HepG2 (cell line): Measurements from ENCODE around the gene MRPL38. TPM values are rescaled to one million over a fixed set of nuclear protein-coding genes. Genes with fewer than 3 reads are reported as not detected.

Source experiments
- BRD4 ChIP-seq: sonication (generic); formaldehyde crosslinking; IDR thresholded peaks from 2 replicates; pipeline ENCODE4 v1.4.0; 2020; ENCODE audit warnings: missing genetic modification reagents
- CC2D1A ChIP-seq: sonication (generic); formaldehyde crosslinking; IDR thresholded peaks from 2 replicates; pipeline ENCODE4 v1.8.1; 2023; ENCODE audit warnings: mild to moderate bottlenecking, missing genetic modification reagents
- ETV6 ChIP-seq: sonication (generic); formaldehyde crosslinking; conservative IDR thresholded peaks from 2 replicates; pipeline ENCODE4 v1.4.0; 2020; ENCODE audit warnings: missing genetic modification reagents
- GFI1 ChIP-seq: sonication (generic); formaldehyde crosslinking; IDR thresholded peaks from 2 replicates; pipeline ENCODE4 v1.5.0; 2020; ENCODE audit warnings: missing genetic modification reagents, mild to moderate bottlenecking, borderline replicate concordance
- KDM5B ChIP-seq: sonication (generic); formaldehyde crosslinking; IDR thresholded peaks from 2 replicates; pipeline ENCODE4 v1.4.0; 2020; ENCODE audit warnings: missing genetic modification reagents, mild to moderate bottlenecking, borderline replicate concordance
- MTA3 ChIP-seq: sonication (generic); formaldehyde crosslinking; IDR thresholded peaks from 2 replicates; pipeline ENCODE4 v1.4.0; 2020; ENCODE audit warnings: missing genetic modification reagents
- RBM39 ChIP-seq: fragments of 200-400 bp; formaldehyde crosslinking; IDR thresholded peaks from one replicate; pipeline ENCODE4 v1.6.1; 2018; ENCODE audit warnings: antibody characterized with exemption, mild to moderate bottlenecking, low read depth, low read length; ENCODE audit not compliant: poor library complexity, severe bottlenecking
- RELA ChIP-seq: sonication (generic); formaldehyde crosslinking; IDR thresholded peaks from 2 replicates; pipeline ENCODE4 v1.4.0; 2020; ENCODE audit warnings: missing genetic modification reagents
- SMAD1 ChIP-seq: sonication (generic); formaldehyde crosslinking; IDR thresholded peaks from 2 replicates; pipeline ENCODE4 v1.4.0; 2020; ENCODE audit warnings: missing genetic modification reagents, low read depth, mild to moderate bottlenecking, borderline replicate concordance
- ZBTB21 ChIP-seq: sonication (generic); formaldehyde crosslinking; IDR thresholded peaks from 2 replicates; pipeline ENCODE4 v1.4.0; 2020; ENCODE audit warnings: missing genetic modification reagents
- ZNF549 ChIP-seq: sonication (generic); formaldehyde crosslinking; IDR thresholded peaks from 2 replicates; pipeline ENCODE4 v1.5.0; 2020; ENCODE audit warnings: missing genetic modification reagents
- ZNF557 ChIP-seq: sonication (generic); formaldehyde crosslinking; IDR thresholded peaks from 2 replicates; pipeline ENCODE4 v1.4.0; 2020; ENCODE audit warnings: missing genetic modification reagents
- ZNF598 ChIP-seq: sonication (generic); formaldehyde crosslinking; IDR thresholded peaks from 2 replicates; pipeline ENCODE4 v1.5.1; 2020; ENCODE audit warnings: mild to moderate bottlenecking, missing genetic modification reagents, borderline replicate concordance
- ZNF619 ChIP-seq: sonication (generic); formaldehyde crosslinking; IDR thresholded peaks from 2 replicates; pipeline ENCODE4 v1.4.0; 2020; ENCODE audit warnings: mild to moderate bottlenecking, missing genetic modification reagents
- ZNF850 ChIP-seq: sonication (generic); formaldehyde crosslinking; conservative IDR thresholded peaks from 2 replicates; pipeline ENCODE4 v1.9.0; 2021; ENCODE audit warnings: mild to moderate bottlenecking, missing genetic modification reagents
- ZSCAN31 ChIP-seq: sonication (generic); formaldehyde crosslinking; IDR thresholded peaks from 2 replicates; pipeline ENCODE4 v1.5.0; 2020; ENCODE audit warnings: low read depth, mild to moderate bottlenecking, missing genetic modification reagents
- polyA plus RNA-seq, 8 experiments: library from polyadenylated mRNA; depleted of rRNA in 3 of 8; stranded (reverse) in 7 of 8; unstranded in 1 of 8; fragments of >200 nt; fragmentation: Illumina TruSeq in 4 of 8; extraction: Trizol in 4 of 8; gene quantifications; 2 replicates each; pipeline versions ENCODE4 v1.2.1 to v1.2.3, GENCODE V29; 2011 to 2016; ENCODE audit warnings: low read depth in 4 of 8, missing spikeins in 1 of 8, mixed read lengths in 1 of 8; ENCODE audit not compliant: insufficient read depth in 1 of 8
- total RNA-seq, 5 experiments: library from RNA; depleted of rRNA; stranded (reverse); fragments of >200 nt; fragmentation: Illumina TruSeq; extraction: Trizol; gene quantifications; 2 replicates each; pipeline ENCODE4 v1.2.3, GENCODE V29; 2016; ENCODE audit warnings: low read depth in 1 of 5
- TF ChIP-seq, protein P1 (sequence below): sonication (generic); formaldehyde crosslinking; IDR thresholded peaks from 2 replicates; pipeline ENCODE4 v1.5.0; 2020; ENCODE audit warnings: mild to moderate bottlenecking, missing genetic modification reagents, borderline replicate concordance
- TF ChIP-seq, protein P2 (sequence below), 2 experiments: sonication (generic) in 1 of 2; formaldehyde crosslinking in 1 of 2; IDR thresholded peaks; 2 replicates each; pipeline versions ENCODE4 v1.4.0 to v1.6.1; 2016 to 2020; ENCODE audit warnings: borderline replicate concordance in 1 of 2, low read depth in 1 of 2, mild to moderate bottlenecking in 1 of 2, missing genetic modification reagents in 1 of 2
- TF ChIP-seq, protein P3 (sequence below): sonication (generic); formaldehyde crosslinking; IDR thresholded peaks from 2 replicates; pipeline ENCODE4 v1.5.0; 2020; ENCODE audit warnings: missing genetic modification reagents

MRPL38 gene
- total and polyA plus RNA-seq, 2 of the 13 experiments (the other 11 are each of a cell fraction or from before 2014, with no cell fraction given), result 83.7 to 125 TPM

DNA sequence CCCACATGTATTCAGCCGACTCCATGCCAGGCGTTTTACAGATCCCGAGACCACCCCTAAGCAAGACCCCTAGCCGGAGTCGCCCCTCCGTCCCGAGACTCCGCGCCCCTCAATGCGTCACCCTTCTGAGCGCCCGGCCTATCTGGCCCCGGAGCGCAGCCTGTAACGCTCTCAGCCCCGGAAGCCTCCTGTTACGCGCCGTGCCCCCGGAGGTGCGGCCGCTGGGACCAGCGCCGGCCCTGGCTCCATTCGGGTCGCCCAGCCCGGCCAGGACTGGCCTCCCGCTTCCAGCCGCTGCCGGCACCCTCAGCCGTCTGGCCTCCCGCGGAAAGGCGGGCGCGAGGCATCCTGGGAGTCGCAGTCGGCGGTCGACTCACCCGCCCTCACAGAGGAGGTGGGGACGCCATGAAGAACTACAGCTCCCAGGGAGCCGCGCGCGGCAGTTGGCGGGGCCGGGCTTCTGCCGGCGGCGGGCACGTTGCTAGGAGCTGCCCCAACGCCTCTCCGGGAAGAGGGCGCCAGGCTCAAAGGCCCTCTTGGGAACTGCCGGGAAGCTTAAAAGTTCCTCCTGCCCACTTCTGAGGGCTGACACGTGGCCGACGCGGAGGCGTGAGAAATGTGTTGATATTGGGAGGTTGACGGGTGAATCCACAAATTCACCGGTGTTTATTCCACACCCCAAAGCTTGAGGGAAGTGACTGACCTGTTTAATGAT is 36.2 kb upstream of the MRPL38 start, which contains the start of gene FBF1 (continued):
- TF ChIP-seq ETV6 (CRISPR knock-in tag) (peak; percentile 92), ZNF549 (CRISPR knock-in tag) (no peak; the same call in 1 of the 2 replicates), ZNF557 (CRISPR knock-in tag) (no peak), BRD4 (CRISPR knock-in tag) (peak; percentile 93), MTA3 (CRISPR knock-in tag) (no peak), ZNF850 (no peak), ZSCAN31 (CRISPR knock-in tag) (peak; percentile 86), CC2D1A (CRISPR knock-in tag) (peak; percentile 90; the same call in 1 of the 2 replicates), ZNF619 (peak; percentile 99), RBM39 (peak; percentile 95), RELA (peak; percentile 91; the same call in 1 of the 2 replicates), KDM5B (peak; percentile 98), ZNF598 (CRISPR knock-in tag) (peak; percentile 92; the same call in 1 of the 2 replicates), ZBTB21 (CRISPR knock-in tag) (no peak; the same call in 1 of the 2 replicates), GFI1 (CRISPR knock-in tag) (peak; percentile 59; the same call in 1 of the 2 replicates), SMAD1 (peak; percentile 85; the same call in 1 of the 2 replicates)
- TF ChIP-seq, protein P1, sequence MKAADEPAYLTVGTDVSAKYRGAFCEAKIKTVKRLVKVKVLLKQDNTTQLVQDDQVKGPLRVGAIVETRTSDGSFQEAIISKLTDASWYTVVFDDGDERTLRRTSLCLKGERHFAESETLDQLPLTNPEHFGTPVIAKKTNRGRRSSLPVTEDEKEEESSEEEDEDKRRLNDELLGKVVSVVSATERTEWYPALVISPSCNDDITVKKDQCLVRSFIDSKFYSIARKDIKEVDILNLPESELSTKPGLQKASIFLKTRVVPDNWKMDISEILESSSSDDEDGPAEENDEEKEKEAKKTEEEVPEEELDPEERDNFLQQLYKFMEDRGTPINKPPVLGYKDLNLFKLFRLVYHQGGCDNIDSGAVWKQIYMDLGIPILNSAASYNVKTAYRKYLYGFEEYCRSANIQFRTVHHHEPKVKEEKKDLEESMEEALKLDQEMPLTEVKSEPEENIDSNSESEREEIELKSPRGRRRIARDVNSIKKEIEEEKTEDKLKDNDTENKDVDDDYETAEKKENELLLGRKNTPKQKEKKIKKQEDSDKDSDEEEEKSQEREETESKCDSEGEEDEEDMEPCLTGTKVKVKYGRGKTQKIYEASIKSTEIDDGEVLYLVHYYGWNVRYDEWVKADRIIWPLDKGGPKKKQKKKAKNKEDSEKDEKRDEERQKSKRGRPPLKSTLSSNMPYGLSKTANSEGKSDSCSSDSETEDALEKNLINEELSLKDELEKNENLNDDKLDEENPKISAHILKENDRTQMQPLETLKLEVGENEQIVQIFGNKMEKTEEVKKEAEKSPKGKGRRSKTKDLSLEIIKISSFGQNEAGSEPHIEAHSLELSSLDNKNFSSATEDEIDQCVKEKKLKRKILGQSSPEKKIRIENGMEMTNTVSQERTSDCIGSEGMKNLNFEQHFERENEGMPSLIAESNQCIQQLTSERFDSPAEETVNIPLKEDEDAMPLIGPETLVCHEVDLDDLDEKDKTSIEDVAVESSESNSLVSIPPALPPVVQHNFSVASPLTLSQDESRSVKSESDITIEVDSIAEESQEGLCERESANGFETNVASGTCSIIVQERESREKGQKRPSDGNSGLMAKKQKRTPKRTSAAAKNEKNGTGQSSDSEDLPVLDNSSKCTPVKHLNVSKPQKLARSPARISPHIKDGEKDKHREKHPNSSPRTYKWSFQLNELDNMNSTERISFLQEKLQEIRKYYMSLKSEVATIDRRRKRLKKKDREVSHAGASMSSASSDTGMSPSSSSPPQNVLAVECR (CRISPR knock-in tag), result peak; percentile 99
- TF ChIP-seq, protein P2, sequence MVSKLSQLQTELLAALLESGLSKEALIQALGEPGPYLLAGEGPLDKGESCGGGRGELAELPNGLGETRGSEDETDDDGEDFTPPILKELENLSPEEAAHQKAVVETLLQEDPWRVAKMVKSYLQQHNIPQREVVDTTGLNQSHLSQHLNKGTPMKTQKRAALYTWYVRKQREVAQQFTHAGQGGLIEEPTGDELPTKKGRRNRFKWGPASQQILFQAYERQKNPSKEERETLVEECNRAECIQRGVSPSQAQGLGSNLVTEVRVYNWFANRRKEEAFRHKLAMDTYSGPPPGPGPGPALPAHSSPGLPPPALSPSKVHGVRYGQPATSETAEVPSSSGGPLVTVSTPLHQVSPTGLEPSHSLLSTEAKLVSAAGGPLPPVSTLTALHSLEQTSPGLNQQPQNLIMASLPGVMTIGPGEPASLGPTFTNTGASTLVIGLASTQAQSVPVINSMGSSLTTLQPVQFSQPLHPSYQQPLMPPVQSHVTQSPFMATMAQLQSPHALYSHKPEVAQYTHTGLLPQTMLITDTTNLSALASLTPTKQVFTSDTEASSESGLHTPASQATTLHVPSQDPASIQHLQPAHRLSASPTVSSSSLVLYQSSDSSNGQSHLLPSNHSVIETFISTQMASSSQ (IDR thresholded peaks at IDR 0.05; ENCODE audit: low read depth), result peak; percentile 26; the same call in 1 of the 2 replicates
- TF ChIP-seq, protein P2 (CRISPR knock-in tag; IDR thresholded peaks at IDR 0.05; ENCODE audit: borderline replicate concordance), result peak; percentile 68
- TF ChIP-seq, protein P3, sequence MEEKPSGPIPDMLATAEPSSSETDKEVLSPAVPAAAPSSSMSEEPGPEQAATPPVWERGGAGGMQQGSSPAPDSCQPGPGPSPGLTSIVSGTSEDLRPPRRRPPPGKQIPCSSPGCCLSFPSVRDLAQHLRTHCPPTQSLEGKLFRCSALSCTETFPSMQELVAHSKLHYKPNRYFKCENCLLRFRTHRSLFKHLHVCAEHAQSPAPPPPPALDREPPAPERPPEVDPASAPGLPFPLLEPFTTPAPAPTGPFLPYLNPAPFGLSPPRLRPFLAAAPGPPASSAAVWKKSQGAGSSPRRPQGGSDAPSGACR, result peak; percentile 55; the same call in 1 of the 2 replicates
